ENCODE measurements around the gene SLC12A6. TPM values are rescaled to one million over a fixed set of nuclear protein-coding genes. Genes with fewer than 3 reads are reported as not detected.

Gene SLC12A6
- 42.4 and 46.1 TPM in 2 replicates for total RNA-seq

GRCh38 chr15:34337557-34338306 is at the start of gene SLC12A6:
SLC12A6 (minus strand) TSS chr15:34337781; CDS start chr15:34336680, 1,101 bp downstream.

GRCh38 chr15:34367101-34368081 is 29.8 kb upstream of the SLC12A6 start, which contains the start of gene LPCAT4:
LPCAT4 (minus strand) TSS chr15:34367196; CDS start chr15:34367100, 96 bp downstream.

GRCh38 chr15:34342737-34343575 is 5.4 kb upstream of the SLC12A6 start, which contains the start of the genes NOP10 and NUTM1:
NOP10 (minus strand) TSS chr15:34343136; CDS start chr15:34343073, 63 bp downstream.
NUTM1 (plus strand) TSS chr15:34343315; CDS start chr15:34343697, 382 bp downstream.

GRCh38 chr15:34209421-34210282 is 127.9 kb downstream of the SLC12A6 start, which contains the start of gene KATNBL1:
KATNBL1 (minus strand) TSS chr15:34210096; CDS start chr15:34163676, 46,420 bp downstream.

Other genes starting within 250 kb of the SLC12A6 start
- 60.2 and 62.6 TPM in 2 replicates for gene EMC7, start 235.9 kb downstream of the SLC12A6 start, total RNA-seq
- 3.6 and 3.9 TPM in 2 replicates for gene PGBD4, start 235.7 kb downstream of the SLC12A6 start, total RNA-seq
- gene KATNBL1, start 127.7 kb downstream of the SLC12A6 start, total RNA-seq = 31.6 and 35.9 TPM in 2 replicates
- 155 and 182 TPM in 2 replicates for gene EMC4, start 112.8 kb downstream of the SLC12A6 start, total RNA-seq
- gene NOP10, start 5.4 kb upstream of the SLC12A6 start, total RNA-seq = 132 and 166 TPM in 2 replicates
- not detected in 2 replicates for gene NUTM1, start 5.5 kb upstream of the SLC12A6 start, total RNA-seq
- 10.0 and 19.6 TPM in 2 replicates for gene LPCAT4, start 29.4 kb upstream of the SLC12A6 start, total RNA-seq
- 20.2 and 33.6 TPM in 2 replicates for gene GOLGA8A, start 100.0 kb upstream of the SLC12A6 start, total RNA-seq
- gene GOLGA8B, start 245.9 kb upstream of the SLC12A6 start, total RNA-seq = 14.3 and 28.7 TPM in 2 replicates

All from smooth muscle cell of the pulmonary artery (primary cell).